Body of pancreas (tissue), 4 donors: ENCODE results near the gene PFN3. TPM values are rescaled to one million over a fixed set of nuclear protein-coding genes. Genes with fewer than 3 reads are reported as not detected.

Experiments used
- ATAC-seq: fragments of 150-250 bp; one replicate; pipeline ENCODE4 v1.9.1; 2016
- DNase-seq, 4 donors: peaks; one replicate each; pipeline ENCODE4 v3.0.0-alpha.2; 2019
- H3K27ac ChIP-seq, 4 donors: fragments of 200-600 bp; sonication (generic); 1 replicate in 3 of 4; 2 replicates in 1 of 4; pipeline versions ENCODE4 v1.5.1 to v1.6.1; 2016 to 2019; ENCODE audit warnings: mild to moderate bottlenecking in 1 of 4, mixed read lengths in 1 of 4, moderate library complexity in 1 of 4
- H3K27me3 ChIP-seq, 2 donors: fragments of 200-600 bp; sonication (generic); one replicate each; pipeline ENCODE4 v1.6.0; 2016; ENCODE audit warnings: mild to moderate bottlenecking in 1 of 2
- H3K36me3 ChIP-seq, 2 donors: fragments of 200-600 bp; sonication (generic); replicated peaks in 1 of 2; 2 replicates each; pipeline ENCODE4 v1.5.1; 2016; ENCODE audit warnings: low read depth in 2 of 2; ENCODE audit not compliant: insufficient read depth in 1 of 2
- H3K4me1 ChIP-seq: fragments of 200-600 bp; sonication (generic); one replicate; pipeline ENCODE4 v1.6.0; 2016
- H3K4me3 ChIP-seq, 2 donors: fragments of 200-600 bp; sonication (generic); 1 replicate in 1 of 2; 2 replicates in 1 of 2; pipeline ENCODE4 v1.5.1; 2016 to 2019
- H3K9me3 ChIP-seq, 3 donors: fragments of 200-600 bp; sonication (generic); 1 replicate in 2 of 3; 2 replicates in 1 of 3; pipeline ENCODE4 v1.5.1; 2016
- CTCF ChIP-seq, 7 experiments: fragments of 450-650 bp in 4 of 7; fragments of 200-600 bp in 3 of 7; sonication (generic) in 3 of 7; IDR thresholded peaks; one replicate each; pipeline ENCODE4 v1.5.1; 2016 to 2019; ENCODE audit warnings: antibody characterized with exemption in 7 of 7
- POLR2A ChIP-seq, 3 donors: fragments of 450-650 bp; IDR thresholded peaks; one replicate each; pipeline ENCODE4 v1.6.1; 2016; ENCODE audit warnings: antibody characterized with exemption in 3 of 3, mild to moderate bottlenecking in 2 of 3
- WGBS, 2 donors: methylation state at CpG; one replicate each; pipeline ENCODE4 v1.1.5; 2017; 5-methylcytosine and 5-hydroxymethylcytosine counted together
- intact Hi-C: fragments of 100-400 bp; cut with DNase I; formaldehyde crosslinking; loops from one replicate; pipeline ENCODE4 v1.15.1; 2023
- total RNA-seq, 2 donors: library from RNA; depleted of rRNA; stranded (reverse); fragments of >200 nt; gene quantifications; one replicate each; pipeline ENCODE4 v1.1.0, GENCODE V29; 2016

Gene PFN3
- total RNA-seq, 2 donors from 2014 or later = not detected

- Histone ChIP-seq H3K4me1 (peaks cover 51% of the 10 kb centered on the region), H3K4me3 (peak overlapping the region; percentile 77 to 96), H3K27ac (peak overlapping the region; percentile 83 to 96 (median 88)), H3K9me3 (no peaks in the 10 kb centered on the region), H3K36me3 (no peaks in the 10 kb centered on the region), H3K27me3 (no peaks in the 10 kb centered on the region)
- DNase-seq (no peak), ATAC-seq (no peak)
- intact Hi-C loops = no loop called here
- TF ChIP-seq POLR2A (IDR thresholded peaks at IDR 0.05) = no peak
- no peak for TF ChIP-seq CTCF (IDR thresholded peaks at IDR 0.05)
- WGBS, 2 donors = 6 to 9% methylated on average over 8 to 19 of the region's 19 CpGs
Measured at GRCh38 chr5:177350776-177351391, 49.6 kb downstream of the PFN3 start.

Other genes starting within 250 kb of the PFN3 start
- 10 to 100 TPM; 79.1 to 92.0 TPM for gene RAB24, start 96.9 kb downstream of the PFN3 start, total RNA-seq
- 10 to 100 TPM; 63.3 to 91.8 TPM for gene PRELID1, start 96.9 kb downstream of the PFN3 start, total RNA-seq
- 10 to 100 TPM; 13.2 to 21.4 TPM for gene MXD3, start 88.8 kb downstream of the PFN3 start, total RNA-seq
- gene LMAN2, start 49.0 kb downstream of the PFN3 start, total RNA-seq = 100 to 1,000 TPM; 218 to 227 TPM
- 10 to 100 TPM; 15.0 to 39.2 TPM for gene RGS14, start 42.7 kb downstream of the PFN3 start, total RNA-seq
- gene SLC34A1, start 16.2 kb downstream of the PFN3 start, total RNA-seq = not detected
- 1 to 10 TPM in 1 of 2 donors, under 1 TPM in 1; 0.33 to 4.4 TPM for gene F12, start 8.9 kb upstream of the PFN3 start, total RNA-seq
- 10 to 100 TPM; 13.7 to 20.8 TPM for gene GRK6, start 26.0 kb upstream of the PFN3 start, total RNA-seq
- gene PRR7, start 46.2 kb upstream of the PFN3 start, total RNA-seq = 1 to 10 TPM in 1 of 2 donors, under 1 TPM in 1; 0.78 to 1.3 TPM
- 10 to 100 TPM; 28.0 to 29.0 TPM for gene DBN1, start 73.0 kb upstream of the PFN3 start, total RNA-seq
- gene PDLIM7, start 96.9 kb upstream of the PFN3 start, total RNA-seq = 10 to 100 TPM in 1 of 2 donors, 1 to 10 TPM in 1; 7.3 to 15.8 TPM
- 1 to 10 TPM; 3.3 to 5.4 TPM for gene DOK3, start 109.2 kb upstream of the PFN3 start, total RNA-seq
- 100 to 1,000 TPM in 1 of 2 donors, 10 to 100 TPM in 1; 86.1 to 115 TPM for gene DDX41, start 116.3 kb upstream of the PFN3 start, total RNA-seq
- 100 to 1,000 TPM in 1 of 2 donors, 10 to 100 TPM in 1; 79.9 to 133 TPM for gene FAM193B, start 153.9 kb upstream of the PFN3 start, total RNA-seq
- gene TMED9, start 191.5 kb upstream of the PFN3 start, total RNA-seq = 100 to 1,000 TPM in 1 of 2 donors, 10 to 100 TPM in 1; 82.2 to 155 TPM
- gene B4GALT7, start 199.5 kb upstream of the PFN3 start, total RNA-seq = 10 to 100 TPM; 17.1 to 17.5 TPM